GM12892 (cell line): ENCODE results near the gene CRIP1.

Experiments
- POLR2A ChIP-seq: IDR thresholded peaks from 2 replicates; pipeline ENCODE4 v1.6.1; 2011; ENCODE audit warnings: low read depth, low read length, control low read depth
- POLR2AphosphoS5 ChIP-seq: IDR thresholded peaks from 2 replicates; pipeline ENCODE4 v1.6.1; 2011; ENCODE audit warnings: low read depth, low read length, control low read depth

- no peak for TF ChIP-seq POLR2AphosphoS5
- TF ChIP-seq POLR2A, result no peak
These were observed 49.4 kb downstream of the CRIP1 start for GRCh38 chr14:105536051-105536450.
